Erythroblast (primary cell): ENCODE results near the gene LRP1B.

Experiments
- GATA1 ChIP-seq: IDR thresholded peaks from 2 replicates; pipeline ENCODE4 v1.6.1; 2011; ENCODE audit warnings: low read depth, mild to moderate bottlenecking, control low read depth, low read length, moderate library complexity
- POLR2A ChIP-seq: IDR thresholded peaks from 2 replicates; pipeline ENCODE4 v1.6.1; 2011; ENCODE audit warnings: mild to moderate bottlenecking, low read length

DNA sequence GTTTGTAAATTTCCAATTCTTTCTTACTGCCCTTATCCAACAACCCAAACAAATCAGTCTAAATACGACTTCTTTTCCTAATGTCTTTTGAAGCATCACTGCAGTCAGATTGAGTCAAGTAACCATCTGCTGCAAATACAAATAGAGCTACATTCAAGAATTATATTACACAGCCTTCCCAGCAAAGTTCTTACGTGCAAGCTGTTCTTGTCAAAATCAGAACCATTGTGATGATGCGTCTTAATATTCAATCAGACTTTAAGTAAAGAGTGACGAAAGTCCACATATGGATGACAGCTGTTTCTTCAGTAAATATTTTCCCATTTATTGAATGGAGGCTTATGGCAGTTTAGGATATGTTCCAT, 943.8 kb downstream of the LRP1B start:
- TF ChIP-seq POLR2A (no peak), GATA1 (no peak)
